HepG2 (cell line): Measurements from ENCODE around the gene FHL3. TPM values are rescaled to one million over a fixed set of nuclear protein-coding genes. Genes with fewer than 3 reads are reported as not detected.

Experiments
- ATAC-seq: fragments of 200-7000 bp; cut with Tn5 transposase; 3 replicates; pipeline ENCODE4 v1.9.1; 2020; ENCODE audit warnings: mild to moderate bottlenecking, moderate library complexity
- BruUV-seq: library from RNA; stranded (reverse); fragments of 400-500 nt; replicated peaks from 2 replicates; lab custom pipeline; 2021; lab: Mats Ljungman, UMichigan
- CTCF ChIA-PET: fragments of 300-600 bp; formaldehyde crosslinking; extraction: SDS; loops from one replicate; lab custom pipeline; 2021; ENCODE audit warnings: low total read pairs, inconsistent platforms, low intra/inter-chr PET ratio; lab: Yijun Ruan, JAX
- POLR2A ChIA-PET: fragments of 350-600 bp; sonication (Branson Sonifier 250); formaldehyde crosslinking; loops from one replicate; lab custom pipeline; 2020; ENCODE audit warnings: antibody characterized with exemption, inconsistent platforms; lab: Yijun Ruan, JAX
- DNase-seq: peaks from one replicate; pipeline ENCODE4 v3.0.0-alpha.2; 2015; ENCODE audit warnings: low spot score
- FAIRE-seq: peaks from 3 replicates; lab custom pipeline; 2011; peaks lifted over from hg19 to GRCh38; lab: Jason Lieb, UNC
- H2AFZ ChIP-seq: one replicate; pipeline ENCODE4 v1.6.1; 2011; ENCODE audit warnings: low read length, inconsistent platforms
- H3K27ac ChIP-seq: fragments of 300-600 bp; 3 replicates; pipeline ENCODE4 v1.8.0; 2011; ENCODE audit warnings: mixed run types, mild to moderate bottlenecking, mixed read lengths, low read length, inconsistent platforms; ENCODE audit not compliant: insufficient read depth; ENCODE audit errors: extremely low read length
- H3K27me3 ChIP-seq, 2 experiments: fragments of 200-600 bp in 1 of 2; 2 replicates in 1 of 2; 3 replicates in 1 of 2; pipeline versions ENCODE4 v1.6.0 to v1.8.0; 2011; ENCODE audit warnings: low read length in 2 of 2, mild to moderate bottlenecking in 2 of 2, moderate library complexity in 2 of 2, inconsistent platforms in 1 of 2; ENCODE audit not compliant: insufficient read depth in 2 of 2, control insufficient read depth in 1 of 2
- H3K36me3 ChIP-seq, 2 experiments: fragments of 200-600 bp in 1 of 2; replicated peaks in 1 of 2; 2 replicates in 1 of 2; 3 replicates in 1 of 2; pipeline versions ENCODE4 v1.5.1 to v1.8.0; 2011; ENCODE audit warnings: low read length in 2 of 2, inconsistent platforms in 1 of 2; ENCODE audit not compliant: insufficient read depth in 2 of 2, control insufficient read depth in 1 of 2
- H3K4me1 ChIP-seq: 2 replicates; pipeline ENCODE4 v1.5.1; 2012; ENCODE audit warnings: low read length, inconsistent platforms; ENCODE audit not compliant: insufficient read depth
- H3K4me2 ChIP-seq: 2 replicates; pipeline ENCODE4 v1.6.0; 2011; ENCODE audit warnings: low read depth, low read length, inconsistent platforms
- H3K4me3 ChIP-seq, 3 experiments: fragments of 200-600 bp in 1 of 3; sonication (generic), shearing (Covaris generic) in 1 of 3; replicated peaks in 1 of 3; 2 replicates each; pipeline ENCODE4 v1.5.1; 2011 to 2016; ENCODE audit warnings: low read length in 3 of 3, inconsistent platforms in 2 of 3, low read depth in 2 of 3, mild to moderate bottlenecking in 2 of 3, control low read depth in 1 of 3, mixed read lengths in 1 of 3; ENCODE audit not compliant: insufficient read depth in 1 of 3
- H3K79me2 ChIP-seq: one replicate; pipeline ENCODE4 v1.6.1; 2011; ENCODE audit warnings: low read length, inconsistent platforms; ENCODE audit not compliant: insufficient read depth
- H3K9ac ChIP-seq: 2 replicates; pipeline ENCODE4 v1.6.0; 2011; ENCODE audit warnings: mild to moderate bottlenecking, low read depth, low read length, inconsistent platforms; ENCODE audit not compliant: insufficient read depth
- H3K9me3 ChIP-seq: 2 replicates; pipeline ENCODE4 v1.5.1; 2012; ENCODE audit warnings: mild to moderate bottlenecking, low read length
- H4K20me1 ChIP-seq: 2 replicates; pipeline ENCODE4 v1.6.0; 2011; ENCODE audit warnings: inconsistent platforms, mild to moderate bottlenecking, low read length, moderate library complexity; ENCODE audit not compliant: insufficient read depth
- ATRX ChIP-seq: sonication (generic); formaldehyde crosslinking; IDR thresholded peaks from 2 replicates; pipeline ENCODE4 v1.4.0; 2020; ENCODE audit warnings: missing genetic modification reagents, borderline replicate concordance
- BORCS8-MEF2B ChIP-seq: sonication (generic); formaldehyde crosslinking; IDR thresholded peaks from 2 replicates; pipeline ENCODE4 v1.8.0; 2022; ENCODE audit warnings: mild to moderate bottlenecking, missing genetic modification reagents
- KLF16 ChIP-seq, 2 experiments: sonication (generic) in 1 of 2; formaldehyde crosslinking in 1 of 2; IDR thresholded peaks; 2 replicates each; pipeline versions ENCODE4 v1.6.1 to v1.8.0; 2016 to 2023; ENCODE audit warnings: missing genetic modification reagents in 2 of 2, missing compliant biosample characterization in 1 of 2
- NR2F1 ChIP-seq, 2 experiments: fragments of 450-650 bp in 1 of 2; formaldehyde crosslinking in 1 of 2; IDR thresholded peaks; 2 replicates each; pipeline versions ENCODE4 v1.5.0 to v1.6.1; 2016 to 2020; ENCODE audit warnings: mild to moderate bottlenecking in 1 of 2, missing compliant biosample characterization in 1 of 2, missing genetic modification reagents in 1 of 2, moderate library complexity in 1 of 2
- SMC3 ChIP-seq: IDR thresholded peaks from 2 replicates; pipeline ENCODE4 v1.6.1; 2011; ENCODE audit warnings: low read length, improper control_type of control experiment
- ZBTB21 ChIP-seq: sonication (generic); formaldehyde crosslinking; IDR thresholded peaks from 2 replicates; pipeline ENCODE4 v1.4.0; 2020; ENCODE audit warnings: missing genetic modification reagents
- ZNF280D ChIP-seq: sonication (generic); formaldehyde crosslinking; IDR thresholded peaks from 2 replicates; pipeline ENCODE4 v1.5.1; 2020; ENCODE audit warnings: mild to moderate bottlenecking, missing genetic modification reagents
- ZNF414 ChIP-seq: sonication (generic); formaldehyde crosslinking; IDR thresholded peaks from 2 replicates; pipeline ENCODE4 v1.5.0; 2020; ENCODE audit warnings: missing genetic modification reagents
- ZNF451 ChIP-seq: sonication (generic); formaldehyde crosslinking; IDR thresholded peaks from 2 replicates; pipeline ENCODE4 v1.5.0; 2020; ENCODE audit warnings: mild to moderate bottlenecking, missing genetic modification reagents
- ZNF558 ChIP-seq: sonication (generic); formaldehyde crosslinking; IDR thresholded peaks from 2 replicates; pipeline ENCODE4 v1.9.0; 2022; ENCODE audit warnings: mild to moderate bottlenecking, missing genetic modification reagents, borderline replicate concordance
- ZNF577 ChIP-seq: sonication (generic); formaldehyde crosslinking; IDR thresholded peaks from 2 replicates; pipeline ENCODE4 v1.4.0; 2020; ENCODE audit warnings: mild to moderate bottlenecking, low read depth, missing genetic modification reagents, borderline replicate concordance
- ZXDC ChIP-seq: sonication (generic); formaldehyde crosslinking; IDR thresholded peaks from 2 replicates; pipeline ENCODE4 v1.5.0; 2020; ENCODE audit warnings: mild to moderate bottlenecking, missing genetic modification reagents
- WGBS: methylation state at CpG from one replicate; pipeline ENCODE4 v1.1.6; 2017; ENCODE audit warnings: low lambda C conversion rate; 5-methylcytosine and 5-hydroxymethylcytosine counted together
- in situ Hi-C: cut with HindIII; loops from 2 replicates; pipeline ENCODE4 v1.10.0; 2017; ENCODE audit warnings: low pct_unique_long_range_greater_than_20kb; ENCODE audit not compliant: extremely low pct_ligation_motif_present
- intact Hi-C: fragments of 100-400 bp; cut with micrococcal nuclease; formaldehyde crosslinking; loops from one replicate; pipeline ENCODE4 v1.10.0; 2022; ENCODE audit not compliant: unreplicated experiment
- polyA plus RNA-seq, 8 experiments: library from polyadenylated mRNA; depleted of rRNA in 3 of 8; stranded (reverse) in 7 of 8; unstranded in 1 of 8; fragments of >200 nt; fragmentation: Illumina TruSeq in 4 of 8; extraction: Trizol in 4 of 8; gene quantifications; 2 replicates each; pipeline versions ENCODE4 v1.2.1 to v1.2.3, GENCODE V29; 2011 to 2016; ENCODE audit warnings: low read depth in 4 of 8, missing spikeins in 1 of 8, mixed read lengths in 1 of 8; ENCODE audit not compliant: insufficient read depth in 1 of 8
- total RNA-seq, 5 experiments: library from RNA; depleted of rRNA; stranded (reverse); fragments of >200 nt; fragmentation: Illumina TruSeq; extraction: Trizol; gene quantifications; 2 replicates each; pipeline ENCODE4 v1.2.3, GENCODE V29; 2016; ENCODE audit warnings: low read depth in 1 of 5

FHL3 gene
- total and polyA plus RNA-seq, 2 of the 13 experiments (the other 11 are each of a cell fraction or from before 2014, with no cell fraction given) = 2.8 to 6.6 TPM

GRCh38 chr1:38021969-38022368, 16.7 kb upstream of the FHL3 start:
- Histone ChIP-seq H3K9ac (no peak overlapping the region), H3K9me3 (no peaks in the 10 kb centered on the region), H3K27me3 (no peaks in the 10 kb centered on the region)
- WGBS = 98% methylated on average over 5 of the region's 5 CpGs
- TF ChIP-seq ATRX (CRISPR knock-in tag) (no peak), SMC3 (no peak), ZNF577 (CRISPR knock-in tag) (no peak), NR2F1 (CRISPR knock-in tag; IDR thresholded peaks at IDR 0.05) (no peak)
- TF ChIP-seq, all 625 proteins: peak for 0
- no peak overlapping the region for H3K27ac ChIP-seq
- ATAC-seq = no peak
- no TSS peak for BruUV-seq
- no peaks in the 10 kb centered on the region; the same call in 1 of the 2 replicates for H4K20me1 ChIP-seq
- H3K79me2 ChIP-seq = no peaks in the 10 kb centered on the region
- DNase-seq = no peak
- in situ Hi-C loops (no loop called here), intact Hi-C loops (no loop called here)
- H3K4me3 ChIP-seq = no peak overlapping the region
- FAIRE-seq = no peak
- no peak overlapping the region for H2AFZ ChIP-seq
- peaks cover 21 to 79% of the 10 kb centered on the region in 2 experiments for H3K36me3 ChIP-seq
- no peaks in the 10 kb centered on the region for H3K4me1 ChIP-seq
- ChIA-PET CTCF (no interaction called here), POLR2A (no interaction called here)
- H3K4me2 ChIP-seq = no peak overlapping the region

GRCh38 chr1:38020396-38020795, 15.1 kb upstream of the FHL3 start:
- in situ Hi-C loops (no loop called here), intact Hi-C loops (no loop called here)
- Histone ChIP-seq H3K27ac (no peak overlapping the region), H3K9me3 (no peaks in the 10 kb centered on the region), H4K20me1 (no peaks in the 10 kb centered on the region; the same call in 1 of the 2 replicates), H3K79me2 (peaks cover 8% of the 10 kb centered on the region), H3K36me3 (peaks cover 17 to 86% of the 10 kb centered on the region in 2 experiments), H3K4me1 (peaks cover 5% of the 10 kb centered on the region; the same call in 1 of the 2 replicates), H3K4me2 (no peak overlapping the region), H3K9ac (no peak overlapping the region), H2AFZ (no peak overlapping the region), H3K27me3 (no peaks in the 10 kb centered on the region), H3K4me3 (no peak overlapping the region)
- CTCF ChIA-PET = interaction anchor here (4.1 kb wide), 1 partner anchor 30 kb away, joined by 45 read pairs; the partner anchor contains the start of gene SF3A3
- DNase-seq = no peak
- FAIRE-seq = no peak
- no TSS peak for BruUV-seq
- WGBS = 94% methylated on average over 2 of the region's 2 CpGs
- no peak for ATAC-seq
- POLR2A ChIA-PET = no interaction called here
- TF ChIP-seq ZNF280D (CRISPR knock-in tag) (no peak), ZNF558 (no peak), ZNF414 (CRISPR knock-in tag) (no peak), ZNF451 (no peak), KLF16 (CRISPR knock-in tag; IDR thresholded peaks at IDR 0.05) (no peak), ZBTB21 (CRISPR knock-in tag) (no peak), BORCS8-MEF2B (CRISPR knock-in tag) (no peak), ZXDC (CRISPR knock-in tag) (no peak)
